ENCODE results near the gene ATP8A2.

The ATP8A2 gene

GRCh38 chr13:25729201-25729600 is 357.4 kb downstream of the ATP8A2 start:
- DNase-seq (ENCODE audit: low read depth in 2 of 2): no peak

GRCh38 chr13:25731037-25731436 is 359.3 kb downstream of the ATP8A2 start:
- DNase-seq (ENCODE audit: low read depth in 2 of 2): no peak

- no peak for DNase-seq (ENCODE audit: low read depth in 2 of 2)
Measured at GRCh38 chr13:25731536-25731935, 359.8 kb downstream of the ATP8A2 start.

- DNase-seq (ENCODE audit: low read depth in 2 of 2): no peak
Measured at GRCh38 chr13:25732111-25732865, 360.5 kb downstream of the ATP8A2 start.

- DNase-seq (ENCODE audit: low read depth in 2 of 2): no peak
Measured at GRCh38 chr13:25733001-25733491, 361.3 kb downstream of the ATP8A2 start.

GRCh38 chr13:25733696-25734435 is 362.1 kb downstream of the ATP8A2 start:
- no peak for DNase-seq (ENCODE audit: low read depth in 2 of 2)

GRCh38 chr13:25738342-25739196 is 366.8 kb downstream of the ATP8A2 start:
- no peak for DNase-seq (ENCODE audit: low read depth in 2 of 2)

GRCh38 chr13:25739376-25739775 is 367.6 kb downstream of the ATP8A2 start:
- DNase-seq (ENCODE audit: low read depth in 2 of 2): no peak

GRCh38 chr13:25741796-25742195 is 370.0 kb downstream of the ATP8A2 start:
- no peak for DNase-seq (ENCODE audit: low read depth in 2 of 2)

- DNase-seq (ENCODE audit: low read depth in 2 of 2): no peak
Measured at GRCh38 chr13:25742220-25742619, 370.4 kb downstream of the ATP8A2 start.

GRCh38 chr13:25743421-25743820 is 371.6 kb downstream of the ATP8A2 start:
- no peak for DNase-seq (ENCODE audit: low read depth in 2 of 2)

GRCh38 chr13:25744178-25744577 is 372.4 kb downstream of the ATP8A2 start:
- no peak for DNase-seq (ENCODE audit: low read depth in 2 of 2)

- DNase-seq (ENCODE audit: low read depth in 2 of 2): no peak
Measured at GRCh38 chr13:25746131-25746530, 374.4 kb downstream of the ATP8A2 start.

- DNase-seq (ENCODE audit: low read depth in 2 of 2): no peak
Measured at GRCh38 chr13:25752957-25753551, 381.3 kb downstream of the ATP8A2 start.

- no peak for DNase-seq (ENCODE audit: low read depth in 2 of 2)
Measured at GRCh38 chr13:25753976-25754375, 382.2 kb downstream of the ATP8A2 start.

GRCh38 chr13:25756251-25756650 is 384.5 kb downstream of the ATP8A2 start:
- DNase-seq (ENCODE audit: low read depth in 2 of 2): no peak

- DNase-seq (ENCODE audit: low read depth in 2 of 2): no peak
Measured at GRCh38 chr13:25756912-25757311, 385.1 kb downstream of the ATP8A2 start.

- DNase-seq (ENCODE audit: low read depth in 2 of 2): no peak
Measured at GRCh38 chr13:25761041-25761440, 389.3 kb downstream of the ATP8A2 start.

- no peak for DNase-seq (ENCODE audit: low read depth in 2 of 2)
Measured at GRCh38 chr13:25762281-25762680, 390.5 kb downstream of the ATP8A2 start.

- no peak for DNase-seq (ENCODE audit: low read depth in 2 of 2)
Measured at GRCh38 chr13:25762795-25763377, 391.1 kb downstream of the ATP8A2 start.

- DNase-seq (ENCODE audit: low read depth in 2 of 2): no peak
Measured at GRCh38 chr13:25764378-25764777, 392.6 kb downstream of the ATP8A2 start.

Data from stimulated activated CD8-positive, alpha-beta memory T cell treated with anti-CD3 and anti-CD28 coated beads, Interleukin-15, amount 100 ng/mL, for 4 hours (primary cell).